GM04504 (cell line): Measurements from ENCODE around the gene TRPM2.
"Not testable (repeated sequence)": the region's sequence is repeated elsewhere in the genome, so short reads cannot be mapped to it uniquely, and the experiment has no call there.

Experiments
- DNase-seq: peaks from one replicate; pipeline ENCODE4 v3.0.0-alpha.2; 2012; ENCODE audit warnings: low read depth

TRPM2 gene

DNA sequence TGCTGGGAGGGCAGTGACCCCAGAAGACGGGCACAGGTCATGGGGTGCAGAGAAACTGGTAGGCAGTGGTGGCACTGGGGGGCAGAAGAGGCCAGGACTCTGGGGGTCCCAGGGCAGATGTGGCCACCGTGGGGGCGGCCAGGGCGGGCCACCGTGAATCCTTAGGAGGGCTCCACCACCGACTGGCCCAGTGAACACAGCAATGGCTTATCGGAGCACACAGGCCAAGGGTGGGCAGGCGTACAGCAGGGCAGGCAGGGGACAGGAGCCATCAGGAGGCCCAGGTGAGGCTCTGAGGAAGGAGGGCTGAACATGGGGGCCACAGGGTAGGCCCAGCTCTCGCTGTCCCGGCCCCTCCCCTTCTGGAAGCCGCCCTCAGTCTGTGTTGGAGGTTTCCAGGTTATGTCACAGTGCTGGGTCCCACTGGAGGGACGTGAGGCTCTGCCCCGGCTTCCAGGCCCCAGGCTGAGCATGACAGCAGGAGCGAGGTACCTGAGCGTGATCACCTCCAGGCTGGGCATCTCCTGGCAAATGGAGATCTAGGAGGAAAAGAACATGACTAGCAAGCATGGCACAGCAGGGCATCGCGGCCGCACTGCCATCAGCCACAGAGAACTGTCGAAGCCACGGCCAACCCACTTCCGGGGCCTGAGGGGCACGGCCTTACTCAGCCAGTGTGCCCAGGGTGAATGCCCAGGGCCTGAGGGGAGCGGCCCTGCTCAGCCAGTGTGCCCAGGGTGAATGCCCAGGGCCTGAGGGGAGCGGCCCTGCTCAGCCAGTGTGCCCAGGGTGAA lies 18.0 kb upstream of the TRPM2 start:
- DNase-seq, result no peak

DNA sequence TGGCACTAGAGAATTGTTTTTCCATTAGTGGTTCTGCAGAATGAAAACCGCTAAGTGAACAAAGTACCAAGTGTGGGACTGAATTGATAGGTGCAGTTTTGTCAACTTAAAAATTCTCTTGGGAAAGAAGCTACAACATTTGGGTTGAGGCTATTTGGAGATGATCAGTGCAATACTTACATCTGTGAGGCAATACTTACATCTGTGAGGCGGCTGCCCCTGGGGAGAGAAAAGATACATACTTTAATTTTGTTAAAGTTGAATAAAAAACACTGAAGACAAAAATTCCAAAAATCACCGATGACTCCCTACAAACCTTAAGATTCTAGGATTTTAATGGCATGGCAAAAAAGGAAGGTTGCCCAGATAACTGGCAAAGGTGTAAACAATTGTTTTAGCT lies 16.0 kb upstream of the TRPM2 start:
- DNase-seq, result no peak

DNA sequence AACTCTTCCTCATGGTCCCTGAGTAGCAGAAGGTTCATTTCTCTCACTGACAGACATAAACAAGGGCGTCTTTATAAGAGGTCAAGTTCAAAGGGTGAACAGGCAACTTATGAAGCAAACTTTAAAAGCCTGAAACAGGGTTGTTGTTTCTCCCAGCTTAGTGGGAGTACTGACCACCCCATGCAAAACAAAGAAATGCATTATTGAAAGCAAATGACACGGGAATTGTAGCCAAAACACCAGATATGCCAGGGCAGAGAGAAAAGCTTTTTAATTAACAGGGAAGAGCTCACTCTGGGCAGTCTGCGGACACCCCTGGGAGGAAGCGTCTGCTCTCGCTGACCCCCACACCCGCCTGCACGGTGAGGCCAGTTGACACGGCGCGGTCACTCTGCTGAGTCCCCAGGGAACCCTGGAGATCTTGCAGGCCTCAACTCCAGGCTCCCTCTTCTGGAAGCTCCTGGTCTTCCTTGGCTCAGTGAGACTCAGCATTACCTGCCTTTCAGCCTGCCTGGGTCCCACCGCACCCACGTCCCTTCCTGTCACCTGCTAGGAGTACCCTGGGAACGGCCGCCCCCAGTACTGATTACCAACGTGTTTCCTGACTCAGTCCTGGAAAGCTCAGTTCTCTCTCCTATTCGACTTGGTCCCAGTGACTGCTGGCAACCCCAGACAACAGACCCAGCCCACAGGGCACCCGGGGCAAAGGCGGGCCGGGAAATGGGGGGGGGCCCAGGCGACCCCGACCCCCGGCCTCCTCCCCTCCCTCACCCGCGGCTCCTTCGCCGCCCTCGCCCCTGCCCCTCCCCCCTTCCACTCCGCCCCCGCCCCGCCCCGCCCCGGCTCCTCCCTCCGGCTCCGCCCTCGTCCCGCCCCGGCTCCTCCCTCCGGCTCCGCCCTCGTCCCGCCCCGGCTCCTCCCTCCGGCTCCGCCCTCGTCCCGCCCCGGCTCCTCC lies 15.2 kb upstream of the TRPM2 start:
- peak; percentile 22 for DNase-seq

DNA sequence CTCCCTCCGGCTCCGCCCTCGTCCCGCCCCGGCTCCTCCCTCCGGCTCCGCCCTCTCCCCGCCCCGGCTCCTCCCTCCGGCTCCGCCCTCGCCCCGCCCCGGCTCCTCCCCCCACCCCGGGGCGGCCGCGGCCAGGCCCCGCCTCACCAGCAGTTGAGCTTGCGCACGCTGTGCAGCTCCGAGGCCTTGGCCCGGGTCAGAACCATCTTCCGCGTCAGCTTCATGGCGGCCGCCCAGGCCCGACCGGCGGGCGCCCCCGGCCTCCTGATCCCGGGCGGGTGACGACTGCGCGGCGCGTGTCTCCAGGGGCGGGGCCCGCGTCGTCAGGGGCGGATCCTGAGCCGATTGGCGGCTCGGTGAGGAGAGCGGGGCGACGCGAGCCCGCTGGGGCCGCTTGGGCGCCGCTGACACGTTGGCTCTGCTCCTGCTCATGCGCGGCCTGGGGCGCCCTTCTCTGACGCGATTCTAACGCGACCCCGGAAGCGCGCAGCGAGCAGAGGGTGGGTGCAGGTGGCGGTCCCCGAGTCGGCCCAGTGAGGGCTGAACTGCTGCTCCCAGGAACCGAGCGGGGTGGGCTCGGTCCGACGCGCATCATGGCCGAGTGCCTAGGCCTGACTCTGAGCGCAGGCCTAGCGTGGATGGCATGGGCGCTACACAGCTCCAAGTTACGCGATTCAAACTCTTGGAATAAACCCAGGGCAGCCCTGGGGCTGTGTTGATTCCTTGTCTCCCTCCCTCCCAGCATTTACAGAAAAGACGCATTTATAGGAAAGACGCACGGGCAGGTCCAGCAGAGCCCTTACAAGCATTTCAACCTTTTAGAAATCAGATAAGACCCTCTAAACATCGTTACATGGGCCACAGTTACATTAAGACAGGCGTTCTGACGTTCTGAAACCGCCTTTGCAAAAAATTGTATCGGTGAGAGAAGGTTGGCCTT lies 14.2 kb upstream of the TRPM2 start, which contains the start of gene CFAP410:
TSS of gene CFAP410 (minus strand) at position 420 of the 940 bp plus-strand sequence. CDS start at position 224, 196 bp downstream.
- DNase-seq, result peak; percentile 88

DNA sequence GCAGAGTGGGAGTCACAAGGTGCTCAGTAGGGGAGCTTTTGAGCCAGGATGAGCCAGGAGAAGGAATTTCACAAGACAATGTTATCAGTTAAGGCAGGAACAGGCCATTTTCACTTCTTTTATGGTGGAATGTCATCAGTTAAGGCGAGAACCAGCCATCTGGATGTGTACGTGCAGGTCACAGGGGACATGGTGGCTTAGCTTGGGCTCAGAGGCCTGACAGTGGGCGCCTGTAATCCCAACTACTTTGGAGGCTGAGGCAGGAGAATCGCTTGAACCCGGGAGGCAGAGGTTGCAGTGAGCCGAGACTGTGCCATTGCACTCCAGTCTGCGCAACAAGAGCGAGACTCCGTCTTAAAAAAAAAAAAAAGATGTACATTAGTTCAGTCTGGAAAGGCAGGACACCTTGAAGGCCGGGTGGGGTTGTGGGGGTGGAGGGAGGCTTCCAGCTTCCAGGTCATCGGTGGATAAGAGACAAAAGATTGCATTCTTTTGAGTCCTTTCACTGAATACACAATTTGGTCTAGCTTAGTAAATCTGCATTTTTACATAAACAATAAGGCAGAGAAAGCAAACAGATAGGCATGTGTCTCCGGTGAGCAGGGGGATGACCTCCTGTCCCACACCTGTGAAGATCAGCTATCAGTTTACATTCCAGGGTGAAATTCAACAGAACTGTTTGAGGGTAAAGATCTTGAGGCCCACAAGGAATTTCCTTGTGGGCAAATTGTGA lies 11.5 kb upstream of the TRPM2 start:
- not testable (repeated sequence) for DNase-seq

DNA sequence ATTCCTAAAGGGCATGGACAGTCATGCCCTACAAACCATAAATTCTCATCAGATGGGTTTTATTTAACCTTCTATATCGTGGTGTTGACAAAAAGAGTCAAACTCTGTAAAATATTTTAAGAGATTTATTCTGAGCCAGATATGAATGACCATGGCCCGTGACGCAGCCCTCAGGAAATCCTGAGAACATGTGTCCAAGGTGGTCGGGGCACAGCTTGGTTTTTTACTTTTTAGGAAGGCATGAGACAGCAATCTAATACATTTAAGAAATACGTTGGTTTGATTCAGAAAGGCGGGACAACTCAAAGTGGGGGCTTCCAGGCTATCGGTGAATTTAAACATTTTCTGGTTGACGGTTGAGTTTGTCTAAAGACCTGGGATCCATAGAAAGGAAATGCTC lies 10.4 kb upstream of the TRPM2 start:
- DNase-seq, result not testable (repeated sequence)

DNA sequence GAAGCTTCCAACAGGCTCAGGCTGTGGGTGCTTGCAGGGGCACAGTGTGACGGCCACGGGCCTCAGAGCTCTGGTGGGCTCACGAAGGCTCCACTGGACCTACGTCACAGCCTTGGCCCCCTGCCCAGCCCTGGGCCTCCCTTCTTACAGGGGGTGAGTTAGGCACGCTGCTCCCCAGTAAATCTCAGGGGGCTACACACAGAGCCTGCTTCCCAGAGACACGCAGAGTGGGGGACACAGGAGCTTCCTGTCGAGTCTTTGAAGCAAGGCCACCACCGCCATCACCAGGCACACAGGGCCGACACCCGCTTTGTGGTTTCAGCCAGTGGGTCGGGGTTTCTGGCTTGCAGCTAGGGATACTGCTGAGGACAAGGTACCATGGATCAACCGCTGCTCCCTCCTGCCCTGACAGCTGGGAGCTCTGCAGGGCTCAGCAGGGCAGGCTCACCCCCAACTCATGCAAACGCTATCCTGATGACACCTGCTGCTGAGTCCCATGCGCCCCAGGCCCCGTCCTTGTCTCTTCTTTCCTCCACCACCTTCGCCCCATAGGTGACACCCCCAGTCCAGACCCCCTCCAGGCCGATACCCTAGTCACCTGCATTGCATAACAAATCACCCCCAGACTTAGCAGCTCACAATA lies 8.8 kb upstream of the TRPM2 start:
- no peak for DNase-seq

DNA sequence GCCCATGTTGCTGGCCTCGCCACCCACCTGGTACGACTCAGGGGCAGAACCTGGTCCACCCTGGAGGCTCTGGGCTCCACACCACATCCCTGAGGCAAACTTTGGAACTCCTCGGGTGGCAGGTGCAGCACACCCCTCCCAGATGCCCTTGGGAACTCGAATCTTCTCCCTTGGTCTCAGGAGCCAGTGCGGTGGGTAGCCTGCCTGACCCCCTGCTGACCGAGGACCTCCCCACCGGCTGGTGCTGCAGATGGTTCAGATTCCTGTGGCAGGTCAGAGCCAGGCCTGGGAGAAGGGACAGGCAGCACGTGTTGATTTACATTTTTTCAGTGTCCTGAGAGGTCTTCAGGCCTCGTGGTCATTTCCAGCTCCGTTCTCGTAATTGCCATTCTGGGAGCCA lies 7.9 kb upstream of the TRPM2 start:
- no peak for DNase-seq

DNA sequence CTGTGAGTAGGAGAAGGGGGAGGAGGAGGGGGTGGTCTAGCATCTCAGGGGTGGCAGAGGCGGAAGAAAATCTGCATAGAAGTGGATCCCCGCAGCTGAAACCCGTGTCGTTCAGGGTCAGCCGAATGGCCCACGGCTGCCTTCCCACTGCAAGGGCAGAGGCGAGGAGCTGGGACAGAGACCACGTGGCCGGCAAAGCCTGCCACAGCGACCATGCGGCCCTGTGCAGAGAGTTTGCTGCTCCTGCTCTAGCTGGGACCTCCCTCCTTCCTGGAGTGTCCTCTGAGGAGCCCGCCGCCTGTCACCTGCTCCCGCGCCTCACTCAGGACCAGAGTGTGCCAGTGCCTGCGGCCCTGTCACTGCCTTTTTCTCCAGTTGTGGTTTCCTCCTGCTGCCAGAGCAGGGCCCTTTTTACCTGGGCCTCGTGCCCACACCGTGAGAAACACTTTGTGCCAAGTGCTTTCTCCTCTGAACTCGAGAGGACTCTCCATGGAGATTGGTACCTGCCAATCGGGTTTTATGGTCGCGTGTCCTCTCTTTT lies 5.4 kb upstream of the TRPM2 start:
- DNase-seq, result no peak

DNA sequence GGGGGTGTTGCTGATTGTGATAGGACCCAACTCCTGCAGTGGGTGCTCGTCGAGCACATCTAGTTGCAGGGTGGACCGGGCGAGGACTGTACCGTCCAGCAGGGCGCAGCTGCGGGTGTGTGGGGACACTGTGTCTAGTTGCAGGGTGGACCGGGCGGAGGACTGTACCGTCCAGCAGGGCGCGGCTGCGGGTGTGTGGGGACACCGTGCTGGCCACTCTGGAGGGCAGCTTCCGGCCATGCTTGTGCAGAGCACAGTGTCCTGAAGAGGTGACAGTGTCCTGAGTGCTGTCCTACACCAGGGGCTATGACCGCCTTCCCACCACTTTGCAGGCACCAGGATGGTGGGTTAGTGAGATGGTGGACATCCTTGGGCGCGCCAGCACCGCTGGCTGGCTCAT lies 4.6 kb upstream of the TRPM2 start:
- DNase-seq, result no peak

DNA sequence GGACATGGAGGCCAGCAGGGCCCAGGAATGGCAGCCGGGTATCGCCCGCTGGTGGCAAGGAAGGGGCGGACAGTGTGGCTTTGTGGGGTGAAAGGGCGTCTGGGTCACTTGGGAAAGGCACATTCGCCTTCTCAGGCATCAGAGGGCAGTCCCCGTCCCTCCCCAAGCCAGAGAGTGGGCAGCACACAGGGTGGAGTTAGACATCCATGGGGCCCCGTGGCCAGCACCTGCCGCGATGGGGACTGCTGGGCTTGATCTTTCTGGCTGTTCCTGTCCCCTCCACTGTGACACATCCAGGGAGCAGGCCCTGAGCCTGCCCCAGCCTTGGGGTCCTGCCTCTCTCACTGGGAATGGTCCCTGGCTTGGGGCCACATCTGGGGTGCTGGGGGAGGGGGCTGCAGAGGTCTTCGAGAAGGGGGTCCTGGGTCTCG lies 4.0 kb upstream of the TRPM2 start:
- no peak for DNase-seq

DNA sequence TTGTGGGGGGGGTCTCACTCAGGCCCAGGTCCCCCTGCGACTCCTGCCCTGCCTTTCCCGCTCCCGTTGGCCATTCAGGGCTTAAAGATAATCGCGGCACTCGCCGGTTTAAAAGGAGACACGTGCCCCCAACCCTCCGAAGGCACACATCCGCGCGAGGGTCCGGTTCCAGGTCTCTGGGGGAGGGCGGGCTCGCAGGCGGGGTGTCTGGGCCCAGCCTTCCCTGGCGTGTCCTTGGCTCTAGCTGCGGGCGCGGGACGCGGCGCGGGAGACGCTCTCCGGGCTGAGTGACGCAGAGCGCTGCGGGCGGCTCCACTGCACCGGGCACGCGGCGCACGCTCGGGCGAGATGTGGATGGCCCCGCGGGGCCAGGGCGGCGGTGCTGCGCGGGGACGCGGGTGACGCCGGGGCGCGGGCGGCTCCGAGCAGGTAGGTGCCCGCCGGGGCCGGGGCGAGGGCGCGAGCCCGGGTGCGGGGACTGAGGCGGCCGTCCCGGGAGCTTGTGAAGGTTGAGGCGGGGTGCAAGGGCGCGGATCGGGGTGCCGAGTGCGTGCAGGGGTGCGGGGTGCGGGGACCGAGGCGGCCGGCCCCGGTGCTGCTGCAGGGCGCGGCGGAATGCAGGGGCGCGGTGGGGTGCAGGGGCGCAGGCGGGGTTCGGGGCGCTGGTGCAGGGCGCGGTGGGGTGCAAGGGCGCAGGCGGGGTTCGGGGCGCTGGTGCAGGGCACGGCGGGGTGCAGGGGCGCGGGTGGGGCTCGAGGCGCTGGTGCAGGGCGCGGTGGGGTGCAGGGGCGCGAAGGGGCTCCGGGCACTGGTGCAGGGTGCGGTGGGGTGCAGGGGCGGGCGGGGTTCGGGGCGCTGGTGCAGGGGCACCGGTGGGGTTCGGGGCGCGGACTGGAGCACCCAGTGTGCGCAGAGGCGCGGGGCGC lies 3.3 kb upstream of the TRPM2 start:
- no peak for DNase-seq

DNA sequence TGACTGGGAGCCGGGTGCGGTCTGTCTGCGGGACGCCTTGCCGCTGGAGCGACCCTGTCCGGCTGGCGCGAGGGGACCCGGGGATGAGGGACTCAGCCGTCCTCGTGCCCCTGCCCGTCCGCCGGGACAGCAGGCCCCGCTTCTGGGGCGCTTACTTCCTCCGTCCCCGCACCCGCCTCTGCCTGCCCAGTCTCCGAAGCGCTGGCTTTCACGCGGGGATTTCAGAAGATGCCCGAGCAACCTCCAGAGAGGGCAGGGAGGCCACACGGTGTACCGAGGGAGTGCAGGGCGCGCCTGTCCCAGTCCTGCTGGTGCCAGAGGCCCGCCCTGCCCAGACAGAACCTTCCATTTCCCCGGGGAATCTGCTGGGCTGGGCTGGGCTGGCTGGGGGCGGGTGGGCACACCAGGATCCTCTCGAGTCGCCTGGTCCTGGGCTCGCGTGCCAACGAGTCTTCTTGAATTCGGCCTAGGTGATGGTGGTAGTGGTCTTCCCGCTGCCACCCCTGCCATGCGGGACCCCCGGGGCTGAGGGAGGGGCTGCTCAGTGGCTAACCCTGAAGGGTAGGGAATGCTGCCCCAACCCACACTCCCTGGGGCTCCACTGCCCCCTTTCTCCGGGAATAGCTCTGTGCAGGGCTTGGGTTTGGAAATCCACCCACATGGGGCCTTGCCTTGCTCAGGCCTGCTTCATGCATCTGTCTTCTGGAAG lies 2.5 kb upstream of the TRPM2 start:
- no peak for DNase-seq

DNA sequence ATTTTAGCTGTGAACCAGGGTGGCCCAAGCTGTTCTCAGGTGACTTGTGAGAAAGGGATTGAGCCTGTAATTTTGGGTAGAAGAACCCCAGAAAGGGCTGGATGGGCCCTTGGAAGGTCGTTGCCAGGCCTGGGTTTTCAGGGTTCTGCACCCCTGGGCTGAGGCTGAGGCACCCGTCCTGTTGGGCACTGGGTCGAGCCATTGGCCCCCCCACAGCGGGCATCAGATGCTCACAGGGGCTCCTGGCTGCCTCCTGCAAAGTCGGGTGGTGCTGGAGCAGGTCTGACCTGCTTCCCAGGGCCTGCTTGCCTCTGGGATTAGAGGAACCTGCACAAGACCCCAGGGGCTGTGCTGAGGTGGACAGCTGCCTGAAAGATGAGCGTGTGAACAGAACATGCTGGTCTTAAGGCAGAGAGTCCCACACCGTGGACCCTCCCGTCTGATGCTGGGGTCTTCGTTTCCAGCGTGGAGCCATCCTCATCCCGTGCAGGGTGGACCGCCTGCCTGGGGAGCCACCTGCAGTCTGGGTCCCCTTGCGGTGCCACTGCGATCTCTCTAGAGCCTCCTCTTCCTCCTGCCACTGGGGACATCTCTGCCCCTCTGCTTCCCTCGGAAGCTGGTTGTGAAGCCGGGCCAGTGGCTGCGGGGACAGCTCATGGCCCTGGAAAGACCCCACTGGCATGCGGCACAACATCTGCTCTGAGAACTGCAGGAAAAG lies 1.7 kb upstream of the TRPM2 start:
- no peak for DNase-seq

DNA sequence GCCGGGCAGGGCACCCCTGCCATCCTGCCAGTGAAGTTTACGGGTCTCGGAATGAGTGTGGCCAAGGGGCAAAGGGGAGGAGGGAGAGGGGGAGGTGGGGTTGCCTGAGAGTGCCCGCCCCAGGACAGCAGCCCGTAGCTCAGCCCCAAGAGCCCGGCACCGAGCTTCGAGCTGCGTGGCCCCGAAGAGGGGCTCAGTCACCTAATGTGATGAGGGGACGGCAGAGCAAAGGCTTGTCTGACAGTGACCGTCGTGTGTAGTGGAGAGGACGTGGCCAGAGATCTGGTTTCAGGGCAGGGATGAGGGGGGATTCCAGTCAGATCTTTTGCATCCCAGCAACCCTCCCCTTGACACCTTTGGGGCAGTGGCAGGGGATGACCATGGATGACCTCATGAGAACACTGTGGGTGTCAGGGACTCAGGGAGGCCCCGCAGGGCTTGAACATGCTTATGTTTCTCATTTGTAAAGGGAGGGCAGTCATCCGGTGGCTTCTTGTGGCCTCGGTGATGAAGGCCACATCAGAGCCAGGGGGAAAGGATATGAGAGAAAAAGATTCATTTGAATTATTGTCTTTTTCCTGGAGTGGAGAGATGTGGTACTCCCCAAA lies 1.1 kb upstream of the TRPM2 start:
- no peak for DNase-seq

DNA sequence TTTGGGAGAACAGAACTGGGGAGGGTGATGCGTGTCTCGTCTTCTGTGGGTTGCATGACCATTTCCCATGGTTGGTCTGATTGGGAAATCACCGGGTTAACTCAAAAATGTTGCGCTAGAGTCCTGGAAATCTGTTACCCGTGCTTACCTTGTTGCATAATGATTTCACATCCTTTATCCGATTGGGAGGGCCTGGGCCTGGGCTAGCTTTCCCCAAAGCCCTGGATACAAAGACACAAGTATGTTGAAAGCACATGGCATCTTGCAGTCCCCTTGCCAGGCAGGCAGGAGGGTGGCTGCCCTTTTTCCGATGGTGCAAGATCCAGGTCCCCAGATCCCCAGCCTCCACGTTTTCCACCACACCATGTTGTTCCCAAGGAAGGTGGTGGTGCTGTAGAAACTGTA lies 582 bp downstream of the TRPM2 start:
- DNase-seq, result no peak
